ENCODE data around the gene ZFPM1.

The ZFPM1 gene

GRCh38 chr16:88548131-88548874, 95.2 kb downstream of the ZFPM1 start:
- H3K23ac ChIP-seq (ENCODE audit: low read depth, low read length, poor library complexity), result no peak overlapping the region
- no peak overlapping the region for H3K27ac ChIP-seq (replicated peaks; ENCODE audit: low read length)
- H3K9me3 ChIP-seq (replicated peaks in 1 of 2; ENCODE audit: control insufficient read depth in 2 of 2, insufficient read depth in 1 of 2, low read depth in 1 of 2, low read length in 2 of 2), result peaks cover 10 to 11% of the 10 kb centered on the region in 2 donors
- no peak overlapping the region for H3K9ac ChIP-seq (ENCODE audit: low read depth, low read length, poor library complexity)
- no peak overlapping the region for H2AFZ ChIP-seq (ENCODE audit: low read length)
- no peak overlapping the region for H3K4me3 ChIP-seq (ENCODE audit: low read length in 2 of 2)
- H4K8ac ChIP-seq (ENCODE audit: low read depth, low read length), result no peak overlapping the region
- no peak overlapping the region for H3K4ac ChIP-seq (ENCODE audit: low read length)
- peak overlapping the region; percentile 28 for H2AK5ac ChIP-seq (ENCODE audit: low read depth, low read length)
- H4K91ac ChIP-seq (ENCODE audit: low read depth, low read length, poor library complexity), result no peak overlapping the region
- peaks cover 0 to 3% of the 10 kb centered on the region in 2 donors for H3K4me1 ChIP-seq (ENCODE audit: control insufficient read depth in 2 of 2, insufficient read depth in 1 of 2, low read depth in 1 of 2, low read length in 2 of 2)
- H2BK120ac ChIP-seq (ENCODE audit: low read depth, low read length), result no peak overlapping the region
- H3K79me1 ChIP-seq (ENCODE audit: low read depth, low read length), result no peaks in the 10 kb centered on the region
- DNase-seq (ENCODE audit: low spot score), result no peak
- WGBS, 2 donors (ENCODE audit: extremely low coverage in 2 of 2, insufficient read length in 2 of 2, insufficient replicate concordance in 1 of 2), result no CpG with 5 or more reads among the region's 15 CpGs
- no peaks in the 10 kb centered on the region for H3K36me3 ChIP-seq (replicated peaks in 1 of 2; ENCODE audit: control insufficient read depth in 2 of 2, insufficient read depth in 2 of 2, low read length in 2 of 2)
- peak overlapping the region; percentile 33 for H2BK15ac ChIP-seq (ENCODE audit: low read length)
- H2BK5ac ChIP-seq (ENCODE audit: low read length), result no peak overlapping the region
- H3K14ac ChIP-seq (ENCODE audit: low read length), result no peak overlapping the region
- peak overlapping the region; percentile 94 for H2BK12ac ChIP-seq (ENCODE audit: low read length)
- peaks cover 4 to 45% (median 34%) of the 10 kb centered on the region in 3 experiments for H3K27me3 ChIP-seq (ENCODE audit: control insufficient read depth in 3 of 3, insufficient read depth in 3 of 3, low read depth in 1 of 3, low read length in 3 of 3)
- H3K18ac ChIP-seq (ENCODE audit: low read length), result no peak overlapping the region
- H3K4me2 ChIP-seq (ENCODE audit: insufficient read depth, low read length, poor library complexity, severe bottlenecking), result no peak overlapping the region

- no peaks in the 10 kb centered on the region for H3K36me3 ChIP-seq (replicated peaks in 1 of 2; ENCODE audit: control insufficient read depth in 2 of 2, insufficient read depth in 2 of 2, low read length in 2 of 2)
- no peak overlapping the region for H3K14ac ChIP-seq (ENCODE audit: low read length)
- H3K4me2 ChIP-seq (ENCODE audit: insufficient read depth, low read length, poor library complexity, severe bottlenecking), result no peak overlapping the region
- H3K4ac ChIP-seq (ENCODE audit: low read length), result no peak overlapping the region
- no peak overlapping the region for H2BK12ac ChIP-seq (ENCODE audit: low read length)
- H2AK5ac ChIP-seq (ENCODE audit: low read depth, low read length), result no peak overlapping the region
- H4K8ac ChIP-seq (ENCODE audit: low read depth, low read length), result no peak overlapping the region
- H3K18ac ChIP-seq (ENCODE audit: low read length), result no peak overlapping the region
- H3K23ac ChIP-seq (ENCODE audit: low read depth, low read length, poor library complexity), result no peak overlapping the region
- DNase-seq (ENCODE audit: low spot score), result no peak
- no peaks in the 10 kb centered on the region for H3K79me1 ChIP-seq (ENCODE audit: low read depth, low read length)
- no peak overlapping the region for H3K27ac ChIP-seq (replicated peaks; ENCODE audit: low read length)
- no CpG with 5 or more reads among the region's 13 CpGs for WGBS, 2 donors (ENCODE audit: extremely low coverage in 2 of 2, insufficient read length in 2 of 2, insufficient replicate concordance in 1 of 2)
- H2BK5ac ChIP-seq (ENCODE audit: low read length), result no peak overlapping the region
- H3K27me3 ChIP-seq (ENCODE audit: control insufficient read depth in 3 of 3, insufficient read depth in 3 of 3, low read depth in 1 of 3, low read length in 3 of 3), result peaks cover 4 to 45% (median 36%) of the 10 kb centered on the region in 3 experiments
- H3K9ac ChIP-seq (ENCODE audit: low read depth, low read length, poor library complexity), result no peak overlapping the region
- no peak overlapping the region for H3K4me3 ChIP-seq (ENCODE audit: low read length in 2 of 2)
- no peak overlapping the region for H4K91ac ChIP-seq (ENCODE audit: low read depth, low read length, poor library complexity)
- H3K9me3 ChIP-seq (replicated peaks in 1 of 2; ENCODE audit: control insufficient read depth in 2 of 2, insufficient read depth in 1 of 2, low read depth in 1 of 2, low read length in 2 of 2), result peaks cover 5 to 10% of the 10 kb centered on the region in 2 donors
- H3K4me1 ChIP-seq (ENCODE audit: control insufficient read depth in 2 of 2, insufficient read depth in 1 of 2, low read depth in 1 of 2, low read length in 2 of 2), result peaks cover 0 to 3% of the 10 kb centered on the region in 2 donors
- no peak overlapping the region for H2BK15ac ChIP-seq (ENCODE audit: low read length)
- H2BK120ac ChIP-seq (ENCODE audit: low read depth, low read length), result no peak overlapping the region
- H2AFZ ChIP-seq (ENCODE audit: low read length), result no peak overlapping the region
Observed at GRCh38 chr16:88548985-88549384, 95.9 kb downstream of the ZFPM1 start.

- H4K8ac ChIP-seq (ENCODE audit: low read depth, low read length), result no peak overlapping the region
Observed at GRCh38 chr16:88549671-88550245, 96.7 kb downstream of the ZFPM1 start.

GRCh38 chr16:88550246-88550661, 97.2 kb downstream of the ZFPM1 start:
- Histone ChIP-seq H3K23ac (ENCODE audit: low read depth, low read length, poor library complexity) (no peak overlapping the region), H3K14ac (ENCODE audit: low read length) (no peak overlapping the region), H4K91ac (ENCODE audit: low read depth, low read length, poor library complexity) (no peak overlapping the region), H3K9ac (ENCODE audit: low read depth, low read length, poor library complexity) (peak overlapping the region; percentile 50), H2BK15ac (ENCODE audit: low read length) (no peak overlapping the region), H3K4me1 (ENCODE audit: control insufficient read depth in 2 of 2, insufficient read depth in 1 of 2, low read depth in 1 of 2, low read length in 2 of 2) (peaks cover 3% of the 10 kb centered on the region in 2 donors), H3K4ac (ENCODE audit: low read length) (no peak overlapping the region), H3K27me3 (ENCODE audit: control insufficient read depth in 3 of 3, insufficient read depth in 3 of 3, low read depth in 1 of 3, low read length in 3 of 3) (peaks cover 4 to 42% (median 38%) of the 10 kb centered on the region in 3 experiments), H2BK5ac (ENCODE audit: low read length) (no peak overlapping the region), H3K79me1 (ENCODE audit: low read depth, low read length) (no peaks in the 10 kb centered on the region), H2AK5ac (ENCODE audit: low read depth, low read length) (peak overlapping the region; percentile 7), H2BK120ac (ENCODE audit: low read depth, low read length) (no peak overlapping the region), H3K27ac (replicated peaks; ENCODE audit: low read length) (no peak overlapping the region), H3K9me3 (replicated peaks in 1 of 2; ENCODE audit: control insufficient read depth in 2 of 2, insufficient read depth in 1 of 2, low read depth in 1 of 2, low read length in 2 of 2) (peaks cover 0 to 5% of the 10 kb centered on the region in 2 donors), H3K36me3 (replicated peaks in 1 of 2; ENCODE audit: control insufficient read depth in 2 of 2, insufficient read depth in 2 of 2, low read length in 2 of 2) (no peaks in the 10 kb centered on the region), H3K18ac (ENCODE audit: low read length) (peak overlapping the region; percentile 17), H2AFZ (ENCODE audit: low read length) (no peak overlapping the region), H3K4me2 (ENCODE audit: insufficient read depth, low read length, poor library complexity, severe bottlenecking) (no peak overlapping the region), H3K4me3 (ENCODE audit: low read length in 2 of 2) (no peak overlapping the region), H2BK12ac (ENCODE audit: low read length) (peak overlapping the region; percentile 73), H4K8ac (ENCODE audit: low read depth, low read length) (no peak overlapping the region)
- no CpG with 5 or more reads among the region's 16 CpGs for WGBS, 2 donors (ENCODE audit: extremely low coverage in 2 of 2, insufficient read length in 2 of 2, insufficient replicate concordance in 1 of 2)
- DNase-seq (ENCODE audit: low spot score), result no peak

More at GRCh38 chr16:88549671-88550245, 96.7 kb downstream of the ZFPM1 start:
- WGBS, 2 donors (ENCODE audit: extremely low coverage in 2 of 2, insufficient read length in 2 of 2, insufficient replicate concordance in 1 of 2), result no CpG with 5 or more reads among the region's 12 CpGs
- Histone ChIP-seq H4K91ac (ENCODE audit: low read depth, low read length, poor library complexity) (no peak overlapping the region), H3K27ac (replicated peaks; ENCODE audit: low read length) (no peak overlapping the region), H3K36me3 (replicated peaks in 1 of 2; ENCODE audit: control insufficient read depth in 2 of 2, insufficient read depth in 2 of 2, low read length in 2 of 2) (no peaks in the 10 kb centered on the region), H3K14ac (ENCODE audit: low read length) (no peak overlapping the region), H3K4me2 (ENCODE audit: insufficient read depth, low read length, poor library complexity, severe bottlenecking) (no peak overlapping the region), H3K9me3 (replicated peaks in 1 of 2; ENCODE audit: control insufficient read depth in 2 of 2, insufficient read depth in 1 of 2, low read depth in 1 of 2, low read length in 2 of 2) (peaks cover 2 to 8% of the 10 kb centered on the region in 2 donors), H3K23ac (ENCODE audit: low read depth, low read length, poor library complexity) (no peak overlapping the region), H2AK5ac (ENCODE audit: low read depth, low read length) (no peak overlapping the region), H3K9ac (ENCODE audit: low read depth, low read length, poor library complexity) (peak overlapping the region; percentile 50), H3K27me3 (ENCODE audit: control insufficient read depth in 3 of 3, insufficient read depth in 3 of 3, low read depth in 1 of 3, low read length in 3 of 3) (peaks cover 4 to 45% (median 38%) of the 10 kb centered on the region in 3 experiments), H2BK12ac (ENCODE audit: low read length) (no peak overlapping the region), H2BK5ac (ENCODE audit: low read length) (no peak overlapping the region), H3K4me3 (ENCODE audit: low read length in 2 of 2) (no peak overlapping the region), H3K79me1 (ENCODE audit: low read depth, low read length) (no peaks in the 10 kb centered on the region), H3K4me1 (ENCODE audit: control insufficient read depth in 2 of 2, insufficient read depth in 1 of 2, low read depth in 1 of 2, low read length in 2 of 2) (peaks cover 3% of the 10 kb centered on the region in 2 donors), H2BK15ac (ENCODE audit: low read length) (no peak overlapping the region), H2BK120ac (ENCODE audit: low read depth, low read length) (no peak overlapping the region), H3K4ac (ENCODE audit: low read length) (no peak overlapping the region), H3K18ac (ENCODE audit: low read length) (no peak overlapping the region), H2AFZ (ENCODE audit: low read length) (no peak overlapping the region)
- DNase-seq (ENCODE audit: low spot score), result no peak
